Activated CD4-positive, CD25-positive, alpha-beta regulatory T cell (primary cell): ENCODE measurements around the gene NMUR1.
"Not testable (repeated sequence)": the region's sequence is repeated elsewhere in the genome, so short reads cannot be mapped to it uniquely, and the experiment has no call there.

Experiments used
- DNase-seq, 4 experiments: peaks; one replicate each; lab custom pipeline; 2025; lab: John Stamatoyannopoulos, UW

The NMUR1 gene

GRCh38 chr2:231530099-231531011 is at the start of gene NMUR1:
Gene NMUR1, minus strand, starts transcription at chr2:231530445. Its CDS starts 84 bp downstream, at chr2:231530361.
- peak; percentile 21 to 59 (median 54) for DNase-seq

DNA sequence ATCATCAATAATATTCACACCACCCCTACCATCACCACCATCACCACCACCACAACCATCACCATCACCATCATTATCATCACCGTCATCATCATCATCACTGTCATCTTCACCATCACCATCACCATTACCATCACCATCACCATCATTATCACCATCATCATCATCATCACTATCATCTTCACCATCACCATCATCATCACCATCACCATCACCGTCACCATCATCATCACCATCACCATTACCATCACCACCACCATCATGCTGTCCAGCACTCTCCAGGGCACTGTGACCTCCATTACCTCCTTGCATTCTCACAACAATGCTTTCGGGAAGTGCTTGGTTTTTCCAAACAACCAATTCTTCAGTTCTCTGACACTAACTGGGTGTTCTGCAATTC is 49.3 kb upstream of the NMUR1 start:
- no peak for DNase-seq

DNA sequence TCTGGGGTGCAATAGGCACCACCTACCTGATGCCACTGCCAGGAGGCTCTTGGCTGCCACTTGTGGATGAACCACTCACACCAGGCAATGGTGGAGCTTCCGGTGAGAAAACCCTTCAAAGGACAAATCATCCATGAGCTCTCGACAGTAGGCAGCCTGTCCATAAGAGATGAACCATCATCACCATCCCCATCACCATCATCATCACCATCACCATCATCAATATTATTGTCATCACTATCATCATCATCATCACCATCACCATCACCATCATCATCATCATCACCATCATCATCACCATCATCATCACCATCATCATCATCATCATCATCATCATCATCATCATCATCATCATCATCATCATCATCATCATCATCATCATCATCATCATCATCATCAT is 48.4 kb upstream of the NMUR1 start:
- not testable (repeated sequence) for DNase-seq

DNA sequence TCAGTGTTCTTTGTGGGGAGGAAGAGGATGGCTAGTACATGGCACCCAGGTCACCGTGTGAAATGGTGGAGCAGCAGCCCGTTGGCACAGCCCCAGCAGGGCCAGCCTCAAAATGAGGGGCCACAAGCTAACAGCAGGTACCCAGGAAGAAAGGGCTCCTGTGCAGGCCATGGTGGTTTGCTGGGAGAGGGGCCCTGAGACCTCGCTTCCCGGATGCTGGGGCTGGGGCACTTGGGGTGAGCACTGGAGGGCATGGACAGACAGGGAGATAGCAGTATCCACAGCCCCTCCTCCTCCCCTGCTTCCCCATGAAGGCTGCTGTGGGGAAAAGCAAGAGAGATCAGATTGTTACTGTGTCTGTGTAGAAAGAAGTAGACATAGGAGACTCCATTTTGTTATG is 46.2 kb upstream of the NMUR1 start:
- DNase-seq = no peak

DNA sequence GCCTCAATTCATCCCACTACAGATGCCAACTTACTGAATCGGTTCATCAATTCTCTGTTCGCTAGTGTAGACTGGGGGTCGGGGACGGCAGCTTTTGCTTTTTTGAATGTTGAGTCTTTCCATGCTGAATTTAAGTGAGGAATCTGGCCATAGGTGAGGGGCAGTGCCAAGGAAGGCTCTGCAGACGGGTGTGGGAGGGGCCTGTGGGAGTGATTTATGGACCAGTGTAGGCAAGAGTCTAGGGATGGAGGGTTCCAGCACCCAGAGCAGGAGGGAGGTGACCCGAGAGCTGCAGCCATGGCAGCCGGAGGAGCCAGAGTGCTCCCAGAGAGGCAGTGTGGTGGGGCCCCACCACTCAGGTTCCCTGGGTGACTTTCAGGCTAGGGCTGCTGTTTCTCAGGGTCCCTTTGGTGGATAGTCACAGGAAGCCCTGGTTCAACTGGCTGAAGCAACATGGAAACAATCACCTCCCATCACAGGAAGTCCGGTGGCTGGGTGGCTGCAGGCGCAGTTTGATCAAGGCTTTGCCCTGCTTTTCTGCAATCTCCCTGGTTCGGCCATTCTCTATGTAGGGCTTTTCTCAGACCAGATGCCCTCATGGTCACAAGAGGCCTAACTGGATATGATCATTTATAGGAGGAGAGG is 45.5 kb upstream of the NMUR1 start:
- DNase-seq = no peak

- DNase-seq = no peak
Measured at GRCh38 chr2:231573698-231574421, 43.6 kb upstream of the NMUR1 start.

DNA sequence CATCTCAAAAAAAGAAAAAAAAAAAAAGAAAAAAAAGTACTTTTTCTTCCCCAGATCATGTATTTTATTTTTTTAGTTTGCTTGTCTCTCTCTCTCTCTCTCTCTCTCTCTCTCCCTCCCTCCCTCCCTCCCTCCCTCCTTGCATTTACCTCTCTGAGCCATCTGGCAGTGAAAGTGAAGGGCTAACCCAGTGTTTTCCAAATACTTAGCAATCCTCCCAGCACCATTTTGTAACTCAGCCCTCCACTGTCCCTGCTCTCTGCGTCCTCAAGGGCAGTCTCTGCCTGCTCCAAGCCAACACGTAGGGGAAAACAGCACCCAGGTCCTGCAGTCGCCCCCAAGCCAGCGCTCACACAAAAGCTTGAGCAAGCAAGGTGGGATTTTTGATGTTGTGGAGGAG is 42.9 kb upstream of the NMUR1 start:
- no peak for DNase-seq

DNA sequence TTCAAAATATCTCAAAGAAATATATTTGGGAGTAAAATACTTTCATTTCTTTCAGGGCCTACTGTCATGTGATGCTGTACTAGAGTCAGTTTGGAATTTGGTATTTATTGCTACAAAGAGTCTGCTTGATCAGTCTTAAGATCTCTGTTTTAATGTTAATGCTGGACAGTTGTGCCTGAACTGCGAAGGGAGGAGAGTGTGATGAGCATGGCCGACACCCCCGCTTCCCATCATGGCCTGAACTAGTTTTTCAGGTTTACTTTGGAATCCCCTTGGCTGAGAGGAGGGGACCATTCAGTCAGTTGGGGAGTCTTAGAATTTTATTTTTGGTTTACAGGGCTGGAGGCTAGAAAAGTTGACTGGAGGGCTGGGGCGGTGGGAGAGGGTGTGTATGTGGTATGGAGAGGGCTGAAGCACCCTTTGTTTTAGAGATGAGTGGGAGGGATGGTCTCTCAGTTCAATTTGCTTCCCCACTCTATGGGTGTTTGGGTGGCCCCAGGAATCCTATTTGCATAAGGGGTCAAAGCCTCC is 41.5 kb upstream of the NMUR1 start:
- DNase-seq = no peak

DNA sequence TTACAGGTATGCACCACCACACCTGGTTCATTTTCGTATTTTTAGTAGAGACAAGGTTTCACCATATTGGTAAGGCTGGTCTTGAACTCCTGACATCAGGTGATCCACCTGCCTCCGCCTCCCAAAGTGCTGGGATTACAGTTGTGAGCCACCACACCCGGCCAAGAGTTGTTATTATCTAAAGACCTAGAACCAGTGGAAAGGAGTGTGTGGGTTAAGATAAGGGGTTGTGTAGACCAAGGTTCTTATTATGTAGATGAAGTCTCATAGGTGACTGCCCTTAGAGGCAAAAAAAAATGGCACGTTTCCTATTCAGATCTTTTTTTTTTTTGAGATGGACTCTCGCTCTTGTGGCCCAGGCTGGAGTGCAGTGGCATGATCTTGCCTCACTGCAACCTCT is 40.7 kb upstream of the NMUR1 start:
- DNase-seq = not testable (repeated sequence)

- DNase-seq = no peak
Measured at GRCh38 chr2:231568785-231569435, 38.7 kb upstream of the NMUR1 start.

- no peak for DNase-seq
Measured at GRCh38 chr2:231568098-231568784, 38.0 kb upstream of the NMUR1 start.

- DNase-seq = no peak
Measured at GRCh38 chr2:231567159-231567558, 36.9 kb upstream of the NMUR1 start.

- DNase-seq = no peak
Measured at GRCh38 chr2:231565887-231566594, 35.8 kb upstream of the NMUR1 start.

DNA sequence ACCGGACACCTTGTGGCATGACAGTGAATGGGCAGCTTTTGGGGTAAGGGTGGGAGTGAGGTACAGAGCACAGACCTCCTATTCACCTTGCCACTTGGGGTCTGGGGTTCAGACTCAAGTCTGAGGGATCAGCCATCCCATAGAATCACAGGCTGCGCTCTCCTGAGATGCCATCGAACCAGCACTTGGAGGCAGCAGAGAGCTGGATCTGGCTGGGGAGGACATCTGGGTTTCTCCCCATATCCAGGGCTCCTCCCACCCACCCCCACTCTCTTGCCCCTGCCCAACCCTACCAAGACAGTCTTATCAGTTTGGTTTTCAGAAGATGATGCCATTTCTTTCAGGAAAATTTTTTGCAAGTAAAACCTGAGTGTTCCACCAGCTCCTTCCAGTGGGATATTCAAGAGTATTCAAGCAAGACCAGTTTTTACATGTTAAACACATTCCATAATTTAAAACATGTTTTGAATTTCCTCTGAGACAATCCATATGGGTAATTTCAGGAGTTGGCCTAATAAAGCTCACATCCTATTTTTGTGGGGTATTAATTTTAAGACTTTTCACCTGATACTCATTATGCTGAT is 33.2 kb upstream of the NMUR1 start:
- DNase-seq = no peak

- peak in 3 of 4 experiments; percentile 17 to 20 (median 17) for DNase-seq
Measured at GRCh38 chr2:231557571-231558217, 27.4 kb upstream of the NMUR1 start.

GRCh38 chr2:231556981-231557380 is 26.7 kb upstream of the NMUR1 start:
- DNase-seq = no peak

DNA sequence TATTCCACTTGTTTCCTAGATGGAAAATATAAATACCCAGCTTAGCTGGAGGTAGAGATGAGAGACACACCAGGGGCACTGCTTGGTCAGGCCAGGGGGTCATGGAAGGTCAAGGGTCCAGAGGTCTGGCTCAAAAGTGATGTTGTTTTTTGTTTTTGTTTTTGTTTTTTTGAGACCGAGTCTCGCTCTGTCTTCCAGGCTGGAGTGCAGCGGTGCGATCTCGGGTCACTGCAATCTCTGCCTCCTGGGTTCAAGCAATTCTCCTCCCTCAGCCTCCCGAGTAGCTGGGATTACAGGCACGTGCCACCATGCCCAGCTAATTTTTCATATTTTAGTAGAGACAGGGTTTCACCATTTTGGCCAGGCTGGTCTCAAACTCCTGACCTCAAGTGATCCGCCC is 26.3 kb upstream of the NMUR1 start:
- DNase-seq = not testable (repeated sequence)

- no peak for DNase-seq
Measured at GRCh38 chr2:231554748-231555545, 24.7 kb upstream of the NMUR1 start.

GRCh38 chr2:231554327-231554726 is 24.1 kb upstream of the NMUR1 start:
- DNase-seq = no peak
